Central memory CD4-positive, alpha-beta T cell (primary cell): ENCODE data around the gene CALR.
A peak's percentile ranks its signal among the peaks of the same experiment; 100 is the strongest.
"Not testable (repeated sequence)": the region's sequence is repeated elsewhere in the genome, so short reads cannot be mapped to it uniquely, and the experiment has no call there.

Source experiments
- DNase-seq: peaks from one replicate; pipeline ENCODE4 v3.0.0; 2022

The CALR gene

DNA sequence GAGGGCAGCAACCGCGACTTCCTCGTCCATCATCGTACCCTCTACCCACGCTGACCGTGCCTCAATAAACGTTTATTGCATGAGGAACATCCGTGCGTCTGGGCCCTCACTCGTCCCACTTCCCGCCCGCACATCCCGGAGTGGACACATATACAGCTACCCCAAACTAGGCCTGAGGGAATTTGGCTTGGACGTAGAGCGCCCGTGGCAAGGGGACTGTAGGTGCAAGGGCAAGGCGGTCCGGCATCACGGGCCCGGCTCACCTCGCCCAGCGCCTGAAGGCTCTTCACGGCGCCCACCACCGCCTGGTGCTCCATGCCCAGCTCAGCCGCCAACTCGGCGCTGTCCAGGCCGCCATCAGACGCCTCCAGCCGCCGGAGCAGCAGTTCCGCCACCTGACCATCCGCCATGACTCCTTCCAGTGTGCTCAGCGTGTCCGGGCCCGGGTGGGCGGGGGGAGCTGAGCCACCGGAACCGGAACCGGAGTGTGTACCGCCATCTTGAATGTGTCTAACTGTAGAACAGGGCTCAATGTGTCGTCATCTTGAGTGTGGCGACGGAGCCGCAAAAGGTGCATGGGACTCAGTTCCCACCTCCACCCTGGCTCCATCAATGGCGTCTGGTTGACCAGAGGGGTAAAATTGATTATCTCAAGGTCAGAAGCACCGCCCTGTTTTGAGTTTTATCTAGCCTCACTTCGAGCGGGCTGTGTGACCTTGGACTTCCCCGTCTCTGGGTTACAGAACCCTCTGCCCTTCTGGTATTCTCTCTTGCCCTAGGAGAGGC lies 4.9 kb upstream of the CALR start, which contains the start of gene FARSA:
Gene FARSA, minus strand, starts transcription at position 425 of the 786 bp plus-strand sequence. Its CDS starts 15 bp downstream, at position 410.
- DNase-seq, result peak; percentile 83

GRCh38 chr19:12935071-12935470 lies 3.3 kb upstream of the CALR start:
- no peak for DNase-seq

DNA sequence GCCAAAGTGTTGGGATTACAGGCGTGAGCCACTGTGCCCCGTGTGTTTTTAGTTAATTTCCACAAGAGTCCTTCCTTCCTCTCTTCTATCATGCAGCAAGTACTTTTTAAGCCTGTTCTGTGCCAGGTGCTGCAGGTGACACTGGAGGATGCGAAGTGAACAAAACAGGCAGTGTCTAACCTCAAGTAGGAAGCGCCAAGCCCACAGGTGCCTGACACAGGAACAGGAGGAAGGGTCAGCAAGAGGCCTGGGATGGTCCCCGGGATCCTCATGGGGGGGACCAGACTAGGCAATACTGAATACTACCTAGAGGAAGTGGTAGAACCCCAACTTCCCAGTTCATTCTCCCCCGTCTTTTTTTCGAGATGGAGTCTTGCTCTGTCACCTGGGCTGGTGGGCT lies 1.8 kb upstream of the CALR start:
- DNase-seq, result no peak

GRCh38 chr19:12937093-12937926 lies 1.1 kb upstream of the CALR start:
- no peak for DNase-seq

GRCh38 chr19:12938779-12939601 lies 581 bp downstream of the CALR start:
- no peak for DNase-seq

- no peak for DNase-seq
Observed at GRCh38 chr19:12939975-12940423, 1.6 kb downstream of the CALR start.

DNA sequence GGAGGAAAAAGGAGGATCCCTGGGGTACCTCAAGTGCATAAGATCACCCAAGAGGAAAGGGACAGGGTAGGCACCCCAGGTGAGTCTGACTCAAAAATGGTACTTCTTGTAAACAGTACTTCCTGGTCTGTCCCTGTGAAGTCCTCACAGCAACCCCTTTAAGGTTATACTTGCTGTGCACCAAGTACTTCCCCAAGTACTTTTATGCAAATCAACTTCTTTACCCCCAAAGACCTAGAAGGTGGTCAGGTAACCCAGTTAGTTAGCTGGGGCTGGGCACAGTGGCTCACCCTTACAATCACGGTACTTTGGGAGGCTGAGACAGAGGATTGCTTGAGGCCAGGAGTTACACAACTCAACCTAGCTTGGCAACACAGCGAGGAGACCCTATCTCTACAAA lies 2.5 kb downstream of the CALR start:
- no peak for DNase-seq

DNA sequence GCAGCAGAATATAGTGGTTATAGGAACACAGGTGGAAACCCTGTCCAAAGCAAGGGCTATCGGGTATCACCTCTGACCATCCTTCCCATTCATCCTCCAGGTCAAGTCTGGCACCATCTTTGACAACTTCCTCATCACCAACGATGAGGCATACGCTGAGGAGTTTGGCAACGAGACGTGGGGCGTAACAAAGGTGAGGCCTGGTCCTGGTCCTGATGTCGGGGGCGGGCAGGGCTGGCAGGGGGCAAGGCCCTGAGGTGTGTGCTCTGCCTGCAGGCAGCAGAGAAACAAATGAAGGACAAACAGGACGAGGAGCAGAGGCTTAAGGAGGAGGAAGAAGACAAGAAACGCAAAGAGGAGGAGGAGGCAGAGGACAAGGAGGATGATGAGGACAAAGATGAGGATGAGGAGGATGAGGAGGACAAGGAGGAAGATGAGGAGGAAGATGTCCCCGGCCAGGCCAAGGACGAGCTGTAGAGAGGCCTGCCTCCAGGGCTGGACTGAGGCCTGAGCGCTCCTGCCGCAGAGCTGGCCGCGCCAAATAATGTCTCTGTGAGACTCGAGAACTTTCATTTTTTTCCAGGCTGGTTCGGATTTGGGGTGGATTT lies 5.1 kb downstream of the CALR start:
- no peak for DNase-seq

DNA sequence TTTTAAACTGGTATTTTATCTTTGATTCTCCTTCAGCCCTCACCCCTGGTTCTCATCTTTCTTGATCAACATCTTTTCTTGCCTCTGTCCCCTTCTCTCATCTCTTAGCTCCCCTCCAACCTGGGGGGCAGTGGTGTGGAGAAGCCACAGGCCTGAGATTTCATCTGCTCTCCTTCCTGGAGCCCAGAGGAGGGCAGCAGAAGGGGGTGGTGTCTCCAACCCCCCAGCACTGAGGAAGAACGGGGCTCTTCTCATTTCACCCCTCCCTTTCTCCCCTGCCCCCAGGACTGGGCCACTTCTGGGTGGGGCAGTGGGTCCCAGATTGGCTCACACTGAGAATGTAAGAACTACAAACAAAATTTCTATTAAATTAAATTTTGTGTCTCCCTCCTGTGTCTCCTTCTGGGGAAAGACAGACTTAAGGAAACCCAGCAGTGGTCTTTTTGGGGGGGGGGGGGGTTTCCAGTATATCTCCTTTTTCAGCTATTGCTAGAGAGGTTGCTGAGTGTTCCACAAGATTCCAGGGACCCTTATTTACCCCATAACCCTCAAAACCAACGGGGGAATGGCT lies 5.8 kb downstream of the CALR start:
- DNase-seq, result no peak

DNA sequence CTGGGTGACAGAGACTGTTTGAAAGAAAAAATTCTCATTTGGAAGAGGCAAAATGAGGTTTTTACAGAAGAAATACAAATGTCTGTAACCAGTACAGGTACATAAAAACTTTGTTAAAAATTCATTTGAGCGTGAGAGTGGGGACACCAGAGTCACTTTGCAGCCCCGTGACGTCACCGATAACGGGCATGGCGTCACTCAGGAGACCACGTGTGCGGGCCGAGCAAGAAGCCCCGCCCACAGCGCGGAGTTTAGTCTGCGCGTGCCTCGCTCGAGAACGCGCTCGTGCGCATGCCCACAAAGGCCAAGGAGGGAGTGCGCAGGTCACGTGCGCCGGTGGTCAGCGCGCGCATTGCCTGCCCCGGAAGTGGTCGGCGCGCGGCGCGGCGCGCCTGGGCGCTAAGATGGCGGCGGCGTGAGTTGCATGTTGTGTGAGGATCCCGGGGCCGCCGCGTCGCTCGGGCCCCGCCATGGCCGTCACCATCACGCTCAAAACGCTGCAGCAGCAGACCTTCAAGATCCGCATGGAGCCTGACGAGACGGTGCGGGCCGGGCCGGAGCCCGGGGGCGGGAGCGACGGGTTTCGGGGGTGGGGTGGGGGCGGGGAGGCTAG lies 7.2 kb downstream of the CALR start, which contains the start of gene RAD23A:
Gene RAD23A, plus strand, starts transcription at position 384 of the 613 bp plus-strand sequence. Its CDS starts 87 bp downstream, at position 471.
- DNase-seq, result peak; percentile 98

DNA sequence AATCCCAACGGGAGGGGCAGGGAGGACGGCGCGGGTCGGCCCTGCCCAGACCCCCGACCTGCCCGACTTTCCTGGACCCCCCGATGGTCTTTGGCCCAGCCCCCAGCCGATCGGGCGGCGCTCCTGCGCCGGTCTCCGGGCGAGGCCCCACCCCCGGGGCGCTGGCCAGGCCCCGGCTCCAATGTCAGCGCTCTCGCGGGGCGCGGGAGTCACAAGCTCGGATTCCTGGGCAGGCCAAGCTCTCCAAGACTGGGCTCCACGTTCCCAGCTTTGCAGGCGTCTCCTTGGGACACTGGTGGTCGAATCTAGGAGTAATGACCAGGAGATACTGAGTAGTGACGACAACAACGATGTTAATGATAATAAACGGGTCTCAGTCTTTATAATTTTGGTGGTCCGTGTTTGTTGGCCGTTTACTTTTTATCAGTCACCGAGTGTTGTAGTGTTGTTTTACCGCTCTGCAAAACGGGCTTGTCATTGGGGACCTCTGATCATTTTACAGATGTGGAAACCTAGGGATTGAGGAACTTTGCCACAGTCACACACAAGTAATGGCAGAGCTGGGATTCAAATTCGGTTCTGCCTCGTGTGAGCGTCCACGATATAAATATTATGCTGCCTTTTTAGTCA lies 7.8 kb downstream of the CALR start:
- peak; percentile 27 for DNase-seq

DNA sequence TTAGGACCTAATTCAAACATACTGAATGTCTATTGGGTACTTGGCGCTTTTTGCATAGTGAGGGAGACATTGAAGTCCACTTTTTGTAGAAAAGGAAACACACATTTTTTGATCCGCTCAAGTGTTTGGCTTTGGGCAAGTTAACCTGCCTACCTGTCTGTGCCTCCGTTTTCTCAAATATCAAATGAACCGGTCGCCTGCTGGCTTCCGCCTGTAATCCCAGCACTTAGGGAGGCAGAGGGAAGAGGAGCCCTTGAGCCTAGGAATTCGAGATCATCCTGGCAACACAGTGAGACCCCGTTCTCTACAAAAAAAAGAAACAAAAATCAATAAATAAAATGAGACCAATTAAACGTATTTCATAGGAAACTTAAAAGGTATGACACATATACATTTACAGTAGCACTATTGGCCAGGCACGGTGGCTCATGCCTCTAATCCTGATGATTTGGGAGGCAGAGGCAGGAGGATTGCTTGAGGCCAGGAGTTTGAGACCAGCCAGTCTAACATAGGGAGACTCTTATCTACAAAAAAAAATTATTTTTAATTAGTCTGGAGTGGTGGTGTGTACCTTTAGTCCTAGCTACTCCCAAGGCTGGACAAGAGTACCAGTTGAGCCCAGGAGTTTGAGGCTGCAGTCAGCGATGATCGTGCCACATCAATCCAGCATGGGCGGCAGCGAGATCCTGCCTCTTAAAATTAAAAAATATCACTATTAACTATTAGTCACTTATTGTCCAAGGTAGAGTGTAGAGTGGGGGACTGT lies 8.5 kb downstream of the CALR start:
- DNase-seq, result no peak

DNA sequence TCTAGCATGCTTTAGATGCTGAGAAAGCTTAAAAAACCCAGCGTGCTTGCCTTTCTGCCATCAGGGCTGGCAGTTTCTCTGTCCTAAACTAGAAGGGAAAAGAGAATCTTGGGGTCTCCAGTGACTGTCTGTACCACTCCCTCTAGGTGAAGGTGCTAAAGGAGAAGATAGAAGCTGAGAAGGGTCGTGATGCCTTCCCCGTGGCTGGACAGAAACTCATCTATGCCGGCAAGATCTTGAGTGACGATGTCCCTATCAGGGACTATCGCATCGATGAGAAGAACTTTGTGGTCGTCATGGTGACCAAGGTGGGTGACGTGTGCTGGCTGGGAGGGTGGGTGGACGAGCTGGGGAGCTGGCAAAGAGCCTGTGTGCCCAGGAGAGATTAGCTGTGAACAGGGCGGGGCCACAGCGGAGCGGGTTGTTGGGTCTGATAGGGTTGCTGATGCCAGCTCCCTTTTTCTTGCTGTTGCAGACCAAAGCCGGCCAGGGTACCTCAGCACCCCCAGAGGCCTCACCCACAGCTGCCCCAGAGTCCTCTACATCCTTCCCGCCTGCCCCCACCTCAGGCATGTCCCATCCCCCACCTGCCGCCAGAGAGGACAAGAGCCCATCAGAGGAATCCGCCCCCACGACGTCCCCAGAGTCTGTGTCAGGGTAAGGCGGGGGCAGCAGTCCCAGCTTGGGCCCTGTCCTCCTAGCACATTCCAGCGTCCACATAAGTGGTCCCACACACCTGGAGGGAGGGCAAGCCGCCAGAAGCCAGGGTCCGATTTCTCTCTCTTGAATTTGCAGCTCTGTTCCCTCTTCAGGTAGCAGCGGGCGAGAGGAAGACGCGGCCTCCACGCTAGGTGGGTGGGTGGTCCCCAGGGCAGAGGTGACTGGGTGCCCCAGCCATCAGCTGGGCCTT lies 9.5 kb downstream of the CALR start:
- no peak for DNase-seq

GRCh38 chr19:12948612-12949362 lies 10.4 kb downstream of the CALR start:
- no peak for DNase-seq

GRCh38 chr19:12949363-12950283 lies 11.2 kb downstream of the CALR start:
- no peak for DNase-seq

DNA sequence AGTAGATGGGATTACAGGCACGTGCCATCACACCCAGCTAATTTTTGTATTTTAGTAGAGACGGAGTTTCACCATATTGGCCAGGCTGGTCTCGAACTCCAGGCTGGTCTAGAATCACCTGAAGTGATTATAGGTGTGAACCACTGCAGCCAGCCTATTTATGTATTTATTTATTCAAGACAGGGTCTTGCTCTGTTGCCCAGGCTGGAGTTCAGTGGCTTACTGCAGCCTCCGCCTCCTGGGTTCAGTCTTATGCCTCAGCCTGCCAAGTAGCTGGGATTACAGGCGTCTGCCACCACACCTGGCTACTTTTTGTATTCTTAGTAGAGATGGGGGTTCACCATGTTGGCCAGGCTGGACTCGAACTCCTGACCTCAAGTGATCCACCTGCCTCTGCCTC lies 13.6 kb downstream of the CALR start:
- not testable (repeated sequence) for DNase-seq

DNA sequence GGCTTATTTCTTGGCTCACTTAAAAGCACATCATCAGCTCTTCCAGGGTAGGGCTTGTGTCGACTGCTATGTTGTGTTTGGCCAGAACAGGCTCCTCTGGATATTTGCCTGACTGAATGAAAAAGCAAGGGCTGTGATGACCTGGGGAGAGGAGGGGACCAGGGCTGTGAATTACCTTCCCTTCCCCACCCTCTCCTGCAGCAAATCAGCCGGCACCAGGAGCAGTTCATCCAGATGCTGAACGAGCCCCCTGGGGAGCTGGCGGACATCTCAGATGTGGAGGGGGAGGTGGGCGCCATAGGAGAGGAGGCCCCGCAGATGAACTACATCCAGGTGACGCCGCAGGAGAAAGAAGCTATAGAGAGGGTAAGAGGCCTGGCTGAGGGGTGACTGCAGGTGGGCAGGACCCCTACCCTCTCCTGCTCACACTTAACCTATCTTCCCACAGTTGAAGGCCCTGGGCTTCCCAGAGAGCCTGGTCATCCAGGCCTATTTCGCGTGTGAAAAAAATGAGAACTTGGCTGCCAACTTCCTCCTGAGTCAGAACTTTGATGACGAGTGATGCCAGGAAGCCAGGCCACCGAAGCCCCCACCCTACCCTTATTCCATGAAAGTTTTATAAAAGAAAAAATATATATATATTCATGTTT lies 14.2 kb downstream of the CALR start:
- no peak for DNase-seq
